Kidney (tissue), 14 donors: ENCODE data around the gene LMBR1L. TPM values are rescaled to one million over a fixed set of nuclear protein-coding genes. Genes with fewer than 3 reads are reported as not detected.

Experiments used
- DNase-seq, 5 donors: peaks; one replicate each; pipeline ENCODE4 v3.0.0-alpha.2; 2013 to 2020
- FAIRE-seq: peaks from 2 replicates; lab custom pipeline; 2012; peaks lifted over from hg19 to GRCh38; lab: Jason Lieb, UNC
- H3K27ac ChIP-seq, 2 donors: one replicate each; pipeline ENCODE4 v1.7.0; 2013; ENCODE audit warnings: low read depth in 2 of 2, low read length in 2 of 2, inconsistent platforms in 1 of 2
- H3K27me3 ChIP-seq: one replicate; pipeline ENCODE4 v1.7.1; 2013; ENCODE audit warnings: low read length, inconsistent platforms; ENCODE audit not compliant: control insufficient read depth, insufficient read depth
- H3K36me3 ChIP-seq, 3 donors: one replicate each; pipeline versions ENCODE4 v1.7.0 to v1.7.1; 2013; ENCODE audit warnings: low read length in 3 of 3, control low read depth in 1 of 3, inconsistent platforms in 1 of 3; ENCODE audit not compliant: insufficient read depth in 3 of 3, control insufficient read depth in 2 of 3
- H3K4me1 ChIP-seq, 3 donors: one replicate each; pipeline versions ENCODE4 v1.7.0 to v1.7.1; 2013; ENCODE audit warnings: low read length in 3 of 3, inconsistent platforms in 1 of 3, low read depth in 1 of 3; ENCODE audit not compliant: control insufficient read depth in 2 of 3, insufficient read depth in 2 of 3
- H3K4me3 ChIP-seq, 3 donors: one replicate each; pipeline versions ENCODE4 v1.7.0 to v1.8.1; 2013; ENCODE audit warnings: low read length in 3 of 3, control low read depth in 1 of 3, inconsistent platforms in 1 of 3
- H3K9ac ChIP-seq, 3 donors: one replicate each; pipeline versions ENCODE4 v1.7.0 to v1.7.1; 2013; ENCODE audit warnings: low read length in 3 of 3, control low read depth in 1 of 3, inconsistent platforms in 1 of 3
- H3K9me3 ChIP-seq, 3 donors: one replicate each; pipeline versions ENCODE4 v1.7.0 to v1.7.1; 2013; ENCODE audit warnings: low read length in 3 of 3, control low read depth in 1 of 3, inconsistent platforms in 1 of 3; ENCODE audit not compliant: control insufficient read depth in 2 of 3, insufficient read depth in 1 of 3
- CTCF ChIP-seq: IDR thresholded peaks from 3 replicates; pipeline ENCODE4 v1.5.1; 2012; ENCODE audit warnings: mild to moderate bottlenecking, moderate library complexity, borderline replicate concordance; ENCODE audit not compliant: insufficient read depth; ENCODE audit errors: extremely low read depth
- intact Hi-C: fragments of 100-400 bp; cut with DNase I; formaldehyde crosslinking; loops from one replicate; pipeline ENCODE4 v1.11.1; 2022
- polyA plus RNA-seq: library from polyadenylated mRNA; stranded (reverse); fragments of 350-450 nt; fragmentation: Illumina TruSeq; extraction: RNeasy Lipid Tissue Mini Kit (QIAGEN cat#74804); gene quantifications from one replicate; pipeline ENCODE4 v1.2.3, GENCODE V29; 2014; ENCODE audit warnings: low read depth, low replicate concordance; ENCODE audit not compliant: insufficient read depth
- total RNA-seq: library from RNA; stranded (reverse); fragmentation: NEBNext Ultra II Directional; extraction: Animal tissue kit (Norgen Biotek cat#: 25700); gene quantifications from one replicate; pipeline ENCODE4 v1.2.1, GENCODE V29; 2021
- donor health status: control.
- donor health status: control.
- donor health status: control.
- donor health status: control.
- donor health status: control.
- donor health status: DM: yes; HTN: yes; CAD: no.
- donor health status: Normal renal cell carcinoma (clear cell type).

Gene LMBR1L
- total and polyA plus RNA-seq, 2 donors from 2014 or later: 21.2 to 64.8 TPM

- no peak for TF ChIP-seq CTCF
- H3K27ac ChIP-seq: no peak overlapping the region
- H3K27me3 ChIP-seq: peaks cover 38% of the 10 kb centered on the region
- FAIRE-seq (no peak), DNase-seq (no peak)
- peaks cover 0 to 27% (median 1%) of the 10 kb centered on the region in 3 donors for H3K4me1 ChIP-seq
- no peak overlapping the region for H3K9ac ChIP-seq
- no peaks in the 10 kb centered on the region for H3K36me3 ChIP-seq
- H3K4me3 ChIP-seq: no peak overlapping the region
- intact Hi-C loops: no loop called here
- no peaks in the 10 kb centered on the region for H3K9me3 ChIP-seq
Observed at GRCh38 chr12:49088932-49089330, 21.7 kb downstream of the LMBR1L start.

- peak; percentile 91 for TF ChIP-seq CTCF
- no peak for FAIRE-seq
- Histone ChIP-seq H3K4me1 (peaks cover 0 to 25% (median 0%) of the 10 kb centered on the region in 3 donors), H3K9me3 (no peaks in the 10 kb centered on the region), H3K4me3 (peak overlapping the region in 1 of 3 donors; percentile 25), H3K9ac (no peak overlapping the region), H3K27ac (no peak overlapping the region), H3K27me3 (peaks cover 33% of the 10 kb centered on the region), H3K36me3 (no peaks in the 10 kb centered on the region)
- intact Hi-C loops: no loop called here
- DNase-seq: peak; percentile 84 to 93 (median 88)
Observed at GRCh38 chr12:49088150-49088931, 22.3 kb downstream of the LMBR1L start.

GRCh38 chr12:49086116-49086515 is 24.5 kb downstream of the LMBR1L start:
- Histone ChIP-seq H3K27me3 (peaks cover 20% of the 10 kb centered on the region), H3K4me3 (no peak overlapping the region), H3K27ac (no peak overlapping the region), H3K36me3 (no peaks in the 10 kb centered on the region), H3K9ac (no peak overlapping the region), H3K9me3 (no peaks in the 10 kb centered on the region), H3K4me1 (peaks cover 0 to 15% (median 0%) of the 10 kb centered on the region in 3 donors)
- DNase-seq (no peak), FAIRE-seq (no peak)
- TF ChIP-seq CTCF: no peak
- intact Hi-C loops: no loop called here
